OCI-LY7 (cell line): ENCODE results near the gene CLSTN2. TPM values are rescaled to one million over a fixed set of nuclear protein-coding genes. Genes with fewer than 3 reads are reported as not detected.

Source experiments
- BruUV-seq: library from RNA; stranded (reverse); fragments of 400-500 nt; replicated peaks from 2 replicates; lab custom pipeline; 2021; lab: Mats Ljungman, UMichigan
- CTCF ChIA-PET: fragments of 300-600 bp; sonication (Branson Sonifier 250); formaldehyde crosslinking; loops from one replicate; lab custom pipeline; 2022; ENCODE audit warnings: antibody characterized with exemption; ENCODE audit not compliant: unreplicated experiment; lab: Charles Lee
- POLR2A ChIA-PET: fragments of 300-600 bp; sonication (Branson Sonifier 250); formaldehyde crosslinking; loops from one replicate; lab custom pipeline; 2022; ENCODE audit warnings: antibody characterized with exemption; lab: Charles Lee
- DNase-seq: peaks from one replicate; pipeline ENCODE4 v3.0.0-alpha.2; 2015; ENCODE audit warnings: low spot score
- H2AFZ ChIP-seq: fragments of 200-600 bp; sonication (generic), shearing (Covaris generic); 2 replicates; pipeline ENCODE4 v1.6.1; 2014; ENCODE audit warnings: mild to moderate bottlenecking, antibody characterized with exemption, low read length, moderate library complexity
- H3K27ac ChIP-seq: fragments of 200-600 bp; sonication (generic); 2 replicates; pipeline ENCODE4 v1.5.1; 2014; ENCODE audit warnings: mixed run types, low read depth, mild to moderate bottlenecking, moderate library complexity, low read length, inconsistent platforms; ENCODE audit not compliant: poor library complexity, severe bottlenecking
- H3K36me3 ChIP-seq: fragments of 200-600 bp; sonication (generic); 2 replicates; pipeline ENCODE4 v1.6.1; 2014; ENCODE audit warnings: mild to moderate bottlenecking, antibody characterized with exemption, low read length, moderate library complexity, mixed read lengths; ENCODE audit not compliant: insufficient read depth
- H3K4me1 ChIP-seq: fragments of 200-600 bp; sonication (generic); 2 replicates; pipeline ENCODE4 v1.5.1; 2014; ENCODE audit warnings: mild to moderate bottlenecking, low read length; ENCODE audit not compliant: insufficient read depth, poor library complexity, severe bottlenecking
- H3K4me2 ChIP-seq: fragments of 200-600 bp; sonication (generic); 2 replicates; pipeline ENCODE4 v1.6.1; 2014; ENCODE audit warnings: mild to moderate bottlenecking, low read length
- H3K4me3 ChIP-seq: fragments of 200-600 bp; sonication (generic); 2 replicates; pipeline ENCODE4 v1.5.1; 2014; ENCODE audit warnings: mild to moderate bottlenecking, low read depth, low read length; ENCODE audit not compliant: poor library complexity, severe bottlenecking
- H3K79me2 ChIP-seq: fragments of 200-600 bp; sonication (generic); 2 replicates; pipeline ENCODE4 v1.6.1; 2016; ENCODE audit warnings: low read depth, mild to moderate bottlenecking, low read length, moderate library complexity, mixed read lengths; ENCODE audit not compliant: insufficient read depth
- H3K9me2 ChIP-seq: fragments of 200-600 bp; sonication (generic); 2 replicates; pipeline ENCODE4 v1.6.1; 2016; ENCODE audit warnings: mild to moderate bottlenecking, low read length, mixed read lengths; ENCODE audit not compliant: insufficient read depth
- H3K9me3 ChIP-seq: fragments of 200-600 bp; sonication (generic); 2 replicates; pipeline ENCODE4 v1.6.1; 2014; ENCODE audit warnings: mild to moderate bottlenecking, mixed run types, low read length, mixed read lengths
- H4K20me1 ChIP-seq: fragments of 200-600 bp; sonication (generic); 2 replicates; pipeline ENCODE4 v1.6.1; 2014; ENCODE audit warnings: mild to moderate bottlenecking, antibody characterized with exemption, low read length, moderate library complexity, mixed read lengths; ENCODE audit not compliant: insufficient read depth
- CTCF ChIP-seq: fragments of 200-600 bp; sonication (generic); conservative IDR thresholded peaks from 2 replicates; pipeline ENCODE4 v1.5.1; 2014; ENCODE audit warnings: mild to moderate bottlenecking, antibody characterized with exemption, low read length, moderate library complexity, mixed read lengths
- EZH2phosphoT487 ChIP-seq: fragments of 200-600 bp; sonication (generic); IDR thresholded peaks from 2 replicates; pipeline ENCODE4 v1.6.1; 2018; ENCODE audit warnings: low read depth, borderline replicate concordance, mild to moderate bottlenecking, mixed run types, antibody characterized with exemption, low read length, moderate library complexity, mixed read lengths
- intact Hi-C: fragments of 100-400 bp; cut with micrococcal nuclease; formaldehyde crosslinking; loops from one replicate; pipeline ENCODE4 v1.10.0; 2022; ENCODE audit not compliant: unreplicated experiment
- total RNA-seq, 2 experiments: library from RNA; depleted of rRNA in 1 of 2; stranded (reverse); fragments of >200 nt in 1 of 2; shearing (Covaris generic) in 1 of 2; gene quantifications; 2 replicates each; pipeline ENCODE4 v1.2.3, GENCODE V29; 2014 to 2022

Gene CLSTN2
- total RNA-seq, 2 experiments from 2014 or later: not detected

DNA sequence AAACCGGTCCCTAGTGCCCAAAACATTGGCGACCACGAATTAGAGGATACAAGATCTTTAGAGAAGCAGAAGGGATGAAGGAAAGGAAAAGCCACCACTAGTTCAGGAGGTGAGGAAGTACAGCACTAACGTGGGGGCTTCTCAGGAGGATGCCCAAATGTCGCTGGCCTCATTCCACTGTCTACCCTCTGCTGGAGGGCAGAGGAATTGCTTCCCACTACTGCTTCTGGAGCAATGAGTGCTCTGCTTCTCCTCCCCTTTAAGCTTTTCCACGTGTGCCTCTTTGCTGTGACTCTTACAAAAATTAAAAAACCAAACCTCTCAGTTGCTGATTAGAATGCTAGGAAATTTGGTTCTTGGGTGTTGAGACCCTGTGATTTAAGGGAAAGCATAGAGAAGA, 281.3 kb downstream of the CLSTN2 start:
- peak; percentile 73 for TF ChIP-seq CTCF
- no peak for TF ChIP-seq EZH2phosphoT487
- intact Hi-C loops: no loop called here
- no peak overlapping the region for H3K4me2 ChIP-seq
- peak; percentile 26 for DNase-seq
- POLR2A ChIA-PET: interaction anchor here (0.8 kb wide), 1 partner anchor 13 kb away, joined by 3 read pairs; no protein-coding TSS in a partner anchor
- H3K9me3 ChIP-seq: no peaks in the 10 kb centered on the region
- no peak overlapping the region for H3K27ac ChIP-seq
- H3K79me2 ChIP-seq: no peaks in the 10 kb centered on the region
- CTCF ChIA-PET: no interaction called here
- H2AFZ ChIP-seq: no peak overlapping the region
- H3K9me2 ChIP-seq: no peaks in the 10 kb centered on the region
- no peaks in the 10 kb centered on the region for H4K20me1 ChIP-seq
- no peaks in the 10 kb centered on the region for H3K36me3 ChIP-seq
- no TSS peak for BruUV-seq
- no peaks in the 10 kb centered on the region for H3K4me1 ChIP-seq
- no peak overlapping the region for H3K4me3 ChIP-seq

DNA sequence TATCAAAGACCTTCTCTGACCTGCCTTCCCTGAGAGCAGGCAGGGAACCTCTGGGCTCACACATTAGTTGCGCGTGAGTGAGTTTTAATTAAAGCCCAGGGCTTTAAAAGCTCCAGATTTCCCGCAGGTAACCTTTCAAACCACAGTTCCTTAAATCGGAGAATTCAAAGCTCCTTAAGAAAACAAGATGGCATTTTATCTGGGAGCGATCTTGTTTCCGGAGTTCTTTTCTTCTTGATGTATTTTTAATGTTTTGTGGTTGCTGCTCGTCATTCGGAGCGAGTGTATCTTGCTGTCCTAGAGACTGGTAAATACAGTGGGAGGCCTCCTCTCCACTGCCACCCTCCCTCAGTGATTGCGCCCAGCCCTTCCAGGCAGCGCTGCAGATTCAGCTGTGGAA, 284.3 kb downstream of the CLSTN2 start:
- CTCF ChIA-PET: no interaction called here
- TF ChIP-seq CTCF (no peak), EZH2phosphoT487 (no peak)
- H3K4me1 ChIP-seq: no peaks in the 10 kb centered on the region
- no peaks in the 10 kb centered on the region for H3K9me3 ChIP-seq
- no peak overlapping the region for H2AFZ ChIP-seq
- no peaks in the 10 kb centered on the region for H3K36me3 ChIP-seq
- no peak for DNase-seq
- POLR2A ChIA-PET: no interaction called here
- H4K20me1 ChIP-seq: no peaks in the 10 kb centered on the region
- H3K4me3 ChIP-seq: no peak overlapping the region
- no peaks in the 10 kb centered on the region for H3K79me2 ChIP-seq
- no peaks in the 10 kb centered on the region for H3K9me2 ChIP-seq
- intact Hi-C loops: no loop called here
- no TSS peak for BruUV-seq
- no peak overlapping the region for H3K4me2 ChIP-seq
- no peak overlapping the region for H3K27ac ChIP-seq

GRCh38 chr3:140219923-140220452, 285.0 kb downstream of the CLSTN2 start:
- CTCF ChIA-PET: no interaction called here
- BruUV-seq: no TSS peak
- no peaks in the 10 kb centered on the region for H3K9me2 ChIP-seq

More at GRCh38 chr3:140219923-140220452, 285.0 kb downstream of the CLSTN2 start:
- Histone ChIP-seq H2AFZ (no peak overlapping the region), H3K9me3 (no peaks in the 10 kb centered on the region), H4K20me1 (no peaks in the 10 kb centered on the region), H3K4me3 (no peak overlapping the region), H3K36me3 (no peaks in the 10 kb centered on the region), H3K4me1 (no peaks in the 10 kb centered on the region), H3K27ac (no peak overlapping the region), H3K79me2 (no peaks in the 10 kb centered on the region), H3K4me2 (no peak overlapping the region)
- TF ChIP-seq CTCF: peak; percentile 41
- no peak for TF ChIP-seq EZH2phosphoT487
- DNase-seq: no peak
- POLR2A ChIA-PET: no interaction called here
- intact Hi-C loops: no loop called here
